Endothelial cell of umbilical vein (primary cell): Measurements from ENCODE around the gene FGF16. TPM values are rescaled to one million over a fixed set of nuclear protein-coding genes. Genes with fewer than 3 reads are reported as not detected.

Experiments used
- BruUV-seq: library from RNA; stranded (reverse); fragments of 400-500 nt; replicated peaks from 2 replicates; lab custom pipeline; 2021; lab: Mats Ljungman, UMichigan
- CTCF ChIA-PET: fragments of 300-600, 350-600 bp; sonication (Branson Sonifier 250); formaldehyde crosslinking; loops from one replicate; lab custom pipeline; 2021; ENCODE audit warnings: antibody characterized with exemption, inconsistent platforms; lab: Charles Lee
- POLR2A ChIA-PET: fragments of 300-600, 350-600 bp; sonication (Branson Sonifier 250); formaldehyde crosslinking; loops from one replicate; lab custom pipeline; 2021; ENCODE audit warnings: antibody characterized with exemption, inconsistent platforms; lab: Charles Lee
- DNase-seq: peaks from one replicate; pipeline ENCODE4 v3.0.0-alpha.2; 2011; ENCODE audit warnings: low read depth, low spot score
- FAIRE-seq: peaks from 2 replicates; lab custom pipeline; 2011; peaks lifted over from hg19 to GRCh38; lab: Jason Lieb, UNC
- H2AFZ ChIP-seq: 2 replicates; pipeline ENCODE4 v1.6.0; 2012; ENCODE audit warnings: low read depth, low read length, control low read depth, inconsistent platforms
- H3K27ac ChIP-seq: 2 replicates; pipeline ENCODE4 v1.5.1; 2011; ENCODE audit warnings: low read depth, mild to moderate bottlenecking, control low read depth, low read length, moderate library complexity; ENCODE audit not compliant: insufficient read depth
- H3K27me3 ChIP-seq, 2 experiments: 2 replicates each; pipeline versions ENCODE4 v1.6.0 to v1.6.1; 2011; ENCODE audit warnings: low read length in 2 of 2, mixed read lengths in 1 of 2; ENCODE audit not compliant: control insufficient read depth in 2 of 2, insufficient read depth in 2 of 2
- H3K36me3 ChIP-seq, 2 experiments: 2 replicates in 1 of 2; 3 replicates in 1 of 2; pipeline ENCODE4 v1.5.1; 2011; ENCODE audit warnings: low read length in 2 of 2, mild to moderate bottlenecking in 1 of 2, moderate library complexity in 1 of 2; ENCODE audit not compliant: control insufficient read depth in 2 of 2, insufficient read depth in 2 of 2; ENCODE audit errors: extremely low read depth in 1 of 2
- H3K4me1 ChIP-seq: 3 replicates; pipeline ENCODE4 v1.5.1; 2011; ENCODE audit warnings: mild to moderate bottlenecking, low read length; ENCODE audit not compliant: control insufficient read depth, insufficient read depth; ENCODE audit errors: extremely low read depth
- H3K4me2 ChIP-seq: 2 replicates; pipeline ENCODE4 v1.6.1; 2011; ENCODE audit warnings: low read length, control low read depth, mixed read lengths; ENCODE audit not compliant: insufficient read depth
- H3K4me3 ChIP-seq, 3 experiments: fragments of 200-600 bp in 1 of 3; sonication (generic), shearing (Covaris generic) in 1 of 3; replicated peaks in 1 of 3; 2 replicates each; pipeline ENCODE4 v1.5.1; 2011 to 2016; ENCODE audit warnings: control low read depth in 3 of 3, low read length in 3 of 3, mild to moderate bottlenecking in 2 of 3, inconsistent platforms in 1 of 3, low read depth in 1 of 3, moderate library complexity in 1 of 3; ENCODE audit not compliant: insufficient read depth in 1 of 3
- H3K79me2 ChIP-seq: 2 replicates; pipeline ENCODE4 v1.6.0; 2012; ENCODE audit warnings: low read length, inconsistent platforms; ENCODE audit not compliant: control insufficient read depth, insufficient read depth
- H3K9ac ChIP-seq: replicated peaks from 2 replicates; pipeline ENCODE3; 2011; ENCODE audit warnings: low read length, control low read depth; ENCODE audit not compliant: insufficient read depth; ENCODE audit errors: extremely low read depth
- H3K9me1 ChIP-seq: replicated peaks from 3 replicates; pipeline ENCODE4 v1.6.0; 2011; ENCODE audit warnings: mild to moderate bottlenecking, low read length; ENCODE audit not compliant: control insufficient read depth, insufficient read depth; ENCODE audit errors: extremely low read depth
- H3K9me3 ChIP-seq: replicated peaks from 2 replicates; pipeline ENCODE4 v1.5.1; 2012; ENCODE audit warnings: low read length, inconsistent platforms; ENCODE audit not compliant: control insufficient read depth, insufficient read depth
- H4K20me1 ChIP-seq: replicated peaks from 2 replicates; pipeline ENCODE3; 2011; ENCODE audit warnings: mild to moderate bottlenecking, low read length; ENCODE audit not compliant: control insufficient read depth, insufficient read depth; ENCODE audit errors: extremely low read depth
- CTCF ChIP-seq, 2 donors: IDR thresholded peaks; 1 replicate in 1 of 2; 2 replicates in 1 of 2; pipeline ENCODE4 v1.5.1; 2011; ENCODE audit warnings: low read length in 2 of 2, mild to moderate bottlenecking in 2 of 2, moderate library complexity in 2 of 2, control low read depth in 1 of 2, inconsistent platforms in 1 of 2, low read depth in 1 of 2; ENCODE audit not compliant: insufficient read depth in 1 of 2; ENCODE audit errors: extremely low read depth in 1 of 2
- EZH2 ChIP-seq: IDR thresholded peaks from 2 replicates; pipeline ENCODE4 v1.6.1; 2012; ENCODE audit warnings: borderline replicate concordance, low read depth, mild to moderate bottlenecking, moderate library complexity, low read length, inconsistent platforms; ENCODE audit not compliant: severe bottlenecking
- FOS ChIP-seq: IDR thresholded peaks from 2 replicates; pipeline ENCODE4 v1.6.1; 2011; ENCODE audit warnings: mild to moderate bottlenecking, low read length, moderate library complexity, borderline replicate concordance; ENCODE audit not compliant: insufficient read depth
- GATA2 ChIP-seq: IDR thresholded peaks from 2 replicates; pipeline ENCODE4 v1.7.0; 2011; ENCODE audit warnings: low read depth, mild to moderate bottlenecking, moderate library complexity, mixed read lengths, low read length; ENCODE audit not compliant: insufficient read length, insufficient read depth
- JUN ChIP-seq: IDR thresholded peaks from 2 replicates; pipeline ENCODE4 v1.6.1; 2011; ENCODE audit warnings: borderline replicate concordance, low read depth; ENCODE audit not compliant: insufficient read length, insufficient read depth
- MAX ChIP-seq: IDR thresholded peaks from 2 replicates; pipeline ENCODE4 v1.6.1; 2011; ENCODE audit not compliant: insufficient read depth, insufficient read length
- MYC ChIP-seq: IDR thresholded peaks from one replicate; pipeline ENCODE4 v1.6.1; 2011; ENCODE audit warnings: mild to moderate bottlenecking, low read depth, low read length
- POLR2A ChIP-seq: IDR thresholded peaks from 2 replicates; pipeline ENCODE4 v1.6.1; 2012; ENCODE audit warnings: low read depth, mild to moderate bottlenecking, control low read depth, low read length
- POLR2AphosphoS5 ChIP-seq: IDR thresholded peaks from 2 replicates; pipeline ENCODE4 v1.6.1; 2012; ENCODE audit warnings: low read depth, mild to moderate bottlenecking, control low read depth, low read length, moderate library complexity; ENCODE audit not compliant: insufficient read depth
- dilution Hi-C: fragments of 300-500 bp; cut with MboI; formaldehyde crosslinking; loops from one replicate; pipeline ENCODE4 v1.15.0; 2019; ENCODE audit warnings: low sequenced_read_pairs; ENCODE audit not compliant: extremely low pct_ligation_motif_present
- intact Hi-C: fragments of 100-400 bp; cut with micrococcal nuclease; formaldehyde crosslinking; loops from one replicate; pipeline ENCODE4 v1.10.0; 2022
- polyA plus RNA-seq, 4 experiments: library from polyadenylated mRNA; depleted of rRNA in 3 of 4; stranded (reverse) in 3 of 4; unstranded in 1 of 4; fragments of >200 nt; gene quantifications; 2 replicates each; pipeline versions ENCODE4 v1.2.1 to v1.2.3, GENCODE V29; 2011 to 2012; ENCODE audit warnings: missing spikeins in 1 of 4
- total RNA-seq: library from RNA; stranded (reverse); gene quantifications from 2 replicates; pipeline ENCODE4 v1.2.3, GENCODE V29; 2021

The FGF16 gene
- total and polyA plus RNA-seq, 2 donors (not counting 3 experiments of a cell fraction or from before 2014, with no cell fraction given) = 3.1 to 3.8 TPM

GRCh38 chrX:77428551-77428950 is 18.6 kb upstream of the FGF16 start:
- Histone ChIP-seq H3K27me3 (no peaks in the 10 kb centered on the region), H3K79me2 (no peaks in the 10 kb centered on the region), H3K4me1 (peaks cover 21% of the 10 kb centered on the region), H3K9me3 (no peaks in the 10 kb centered on the region), H3K4me2 (no peak overlapping the region), H3K4me3 (no peak overlapping the region), H3K27ac (no peak overlapping the region), H3K36me3 (no peaks in the 10 kb centered on the region), H3K9me1 (no peaks in the 10 kb centered on the region), H4K20me1 (no peaks in the 10 kb centered on the region), H3K9ac (no peak overlapping the region), H2AFZ (no peak overlapping the region)
- CTCF ChIA-PET = no interaction called here
- intact Hi-C loops (no loop called here), dilution Hi-C loops (no loop called here)
- no peak for TF ChIP-seq POLR2A
- TF ChIP-seq MYC = no peak
- no peak for TF ChIP-seq EZH2
- no peak for TF ChIP-seq POLR2AphosphoS5
- TF ChIP-seq CTCF (IDR thresholded peaks at IDR 0.05; ENCODE audit: extremely low read depth in 1 of 2, insufficient read depth in 1 of 2, low read depth in 1 of 2, low read length in 2 of 2) = no peak
- TF ChIP-seq MAX = no peak
- no peak for TF ChIP-seq JUN
- no peak for TF ChIP-seq FOS
- TF ChIP-seq GATA2 = no peak
- FAIRE-seq (no peak), DNase-seq (no peak)
- POLR2A ChIA-PET = no interaction called here
- BruUV-seq = no TSS peak
